Breast epithelium (tissue), 3 donors: ENCODE measurements around the gene RINL.
"Not testable (repeated sequence)": the region's sequence is repeated elsewhere in the genome, so short reads cannot be mapped to it uniquely, and the experiment has no call there.

ENCODE experiments used
- CTCF ChIP-seq, 3 donors: fragments of 450-650 bp; IDR thresholded peaks; one replicate each; pipeline ENCODE4 v1.5.1; 2016 to 2017; ENCODE audit warnings: antibody characterized with exemption in 3 of 3, mild to moderate bottlenecking in 3 of 3, moderate library complexity in 3 of 3
- POLR2A ChIP-seq: fragments of 450-650 bp; IDR thresholded peaks from one replicate; pipeline ENCODE4 v1.6.1; 2016; ENCODE audit warnings: antibody characterized with exemption, mild to moderate bottlenecking, moderate library complexity

- TF ChIP-seq CTCF (IDR thresholded peaks at IDR 0.05); POLR2A: not testable (repeated sequence)
Observed at GRCh38 chr19:38859631-38860204, 18.4 kb downstream of the RINL start.
